SK-N-SH (cell line): ENCODE data around the gene LRRC8E. TPM values are rescaled to one million over a fixed set of nuclear protein-coding genes. Genes with fewer than 3 reads are reported as not detected.

Source experiments
- CTCF ChIA-PET: fragments of 300-600, 350-600 bp; formaldehyde crosslinking; extraction: SDS; loops from one replicate; lab custom pipeline; 2021; lab: Yijun Ruan, JAX
- POLR2A ChIA-PET: fragments of 350-600 bp; sonication (Branson Sonifier 250); formaldehyde crosslinking; extraction: SDS; loops from one replicate; lab custom pipeline; 2020; ENCODE audit warnings: antibody characterized with exemption, inconsistent platforms; lab: Yijun Ruan, JAX
- DNase-seq: peaks from one replicate; pipeline ENCODE4 v3.0.0; 2012
- H2AFZ ChIP-seq: fragments of 200-600 bp; sonication (generic); 2 replicates; pipeline ENCODE4 v1.8.1; 2016; ENCODE audit warnings: antibody characterized with exemption, mild to moderate bottlenecking, low read depth
- H3F3A ChIP-seq: fragments of 200-600 bp; sonication (generic); replicated peaks from 2 replicates; pipeline ENCODE3; 2016; ENCODE audit warnings: antibody characterized with exemption, mild to moderate bottlenecking; ENCODE audit not compliant: insufficient read depth
- H3K27ac ChIP-seq, 2 experiments: fragments of 200-500 bp in 1 of 2; fragments of 200-600 bp in 1 of 2; sonication (Bioruptor generic) in 1 of 2; sonication (generic), shearing (Covaris generic) in 1 of 2; 2 replicates each; pipeline versions ENCODE4 v1.5.1 to v1.6.1; 2014 to 2016; ENCODE audit warnings: low read depth in 2 of 2, inconsistent platforms in 1 of 2, low read length in 1 of 2, mild to moderate bottlenecking in 1 of 2, mixed read lengths in 1 of 2
- H3K27me3 ChIP-seq: fragments of 200-600 bp; sonication (generic), shearing (Covaris generic); 2 replicates; pipeline ENCODE4 v1.6.1; 2016; ENCODE audit warnings: mixed run types; ENCODE audit not compliant: insufficient read depth
- H3K36me3 ChIP-seq, 2 experiments: fragments of 200-500 bp in 1 of 2; fragments of 200-600 bp in 1 of 2; sonication (Bioruptor generic) in 1 of 2; sonication (generic) in 1 of 2; replicated peaks in 1 of 2; 2 replicates each; pipeline versions ENCODE3 to v1.5.1; 2014 to 2016; ENCODE audit warnings: low read length in 1 of 2, mild to moderate bottlenecking in 1 of 2; ENCODE audit not compliant: insufficient read depth in 2 of 2, control insufficient read depth in 1 of 2
- H3K4me1 ChIP-seq, 2 experiments: fragments of 200-500 bp in 1 of 2; fragments of 200-600 bp in 1 of 2; sonication (Bioruptor generic) in 1 of 2; sonication (generic), shearing (Covaris generic) in 1 of 2; 2 replicates each; pipeline versions ENCODE4 v1.5.1 to v1.6.1; 2014 to 2016; ENCODE audit warnings: low read depth in 1 of 2, low read length in 1 of 2, mixed run types in 1 of 2; ENCODE audit not compliant: insufficient read depth in 2 of 2, control insufficient read depth in 1 of 2
- H3K4me2 ChIP-seq: fragments of 200-600 bp; sonication (generic), shearing (Covaris generic); 2 replicates; pipeline ENCODE4 v1.6.1; 2017; ENCODE audit warnings: mixed run types
- H3K4me3 ChIP-seq, 2 experiments: fragments of 200-500 bp in 1 of 2; fragments of 200-600 bp in 1 of 2; sonication (Bioruptor generic) in 1 of 2; sonication (generic), shearing (Covaris generic) in 1 of 2; 2 replicates each; pipeline versions ENCODE4 v1.5.1 to v1.8.1; 2014 to 2016; ENCODE audit warnings: low read depth in 2 of 2, inconsistent platforms in 1 of 2, low read length in 1 of 2, mild to moderate bottlenecking in 1 of 2, mixed read lengths in 1 of 2, moderate library complexity in 1 of 2
- H3K79me2 ChIP-seq: fragments of 200-600 bp; sonication (generic); 2 replicates; pipeline ENCODE4 v1.8.1; 2017; ENCODE audit warnings: mild to moderate bottlenecking; ENCODE audit not compliant: insufficient read depth
- H3K9ac ChIP-seq: fragments of 200-600 bp; sonication (generic); 2 replicates; pipeline ENCODE4 v1.6.1; 2017; ENCODE audit warnings: mixed run types
- H3K9me2 ChIP-seq: fragments of 200-600 bp; sonication (generic); 2 replicates; pipeline ENCODE4 v1.6.1; 2017; ENCODE audit warnings: mixed run types
- H3K9me3 ChIP-seq: fragments of 200-600 bp; sonication (generic); 2 replicates; pipeline ENCODE4 v1.6.1; 2017; ENCODE audit warnings: mixed run types, mild to moderate bottlenecking, moderate library complexity
- H4K20me1 ChIP-seq: fragments of 200-600 bp; sonication (generic); 2 replicates; pipeline ENCODE4 v1.6.1; 2017; ENCODE audit warnings: mild to moderate bottlenecking, mixed run types; ENCODE audit not compliant: insufficient read depth
- EP300 ChIP-seq, 2 experiments: IDR thresholded peaks; 2 replicates each; pipeline versions ENCODE4 v1.4.0 to v1.6.1; 2012; ENCODE audit warnings: borderline replicate concordance in 1 of 2, low read depth in 1 of 2, low read length in 1 of 2
- GATA2 ChIP-seq: sonication (generic); formaldehyde crosslinking; IDR thresholded peaks from 2 replicates; pipeline ENCODE4 v1.5.0; 2020; ENCODE audit warnings: mild to moderate bottlenecking, missing genetic modification reagents
- JUND ChIP-seq: IDR thresholded peaks from 2 replicates; pipeline ENCODE4 v1.4.0; 2012
- MEF2A ChIP-seq: IDR thresholded peaks from 2 replicates; pipeline ENCODE4 v1.4.0; 2012; ENCODE audit warnings: low read depth, borderline replicate concordance
- POLR2AphosphoS5 ChIP-seq: IDR thresholded peaks from 2 replicates; pipeline ENCODE4 v1.6.1; 2012; ENCODE audit warnings: low read depth, low read length
- RCOR1 ChIP-seq: fragments of 150-350 bp; IDR thresholded peaks from 2 replicates; pipeline ENCODE4 v1.6.1; 2017; ENCODE audit warnings: antibody characterized with exemption, low read length
- RFX5 ChIP-seq: IDR thresholded peaks from 2 replicates; pipeline ENCODE4 v1.6.1; 2012; ENCODE audit warnings: mild to moderate bottlenecking, improper control_type of control experiment, low read length
- SIN3A ChIP-seq: IDR thresholded peaks from 2 replicates; pipeline ENCODE4 v1.6.1; 2012; ENCODE audit warnings: low read depth, mild to moderate bottlenecking, low read length, moderate library complexity, borderline replicate concordance
- TAF1 ChIP-seq: IDR thresholded peaks from 2 replicates; pipeline ENCODE4 v1.6.1; 2012; ENCODE audit warnings: low read depth, mild to moderate bottlenecking, low read length, moderate library complexity, borderline replicate concordance
- TEAD4 ChIP-seq: IDR thresholded peaks from 2 replicates; pipeline ENCODE4 v1.4.0; 2012; ENCODE audit warnings: mild to moderate bottlenecking, borderline replicate concordance; ENCODE audit not compliant: insufficient read depth
- WGBS: methylation state at CpG from one replicate; pipeline ENCODE4 v1.1.6; 2017; ENCODE audit warnings: low lambda C conversion rate; 5-methylcytosine and 5-hydroxymethylcytosine counted together
- polyA plus RNA-seq, 3 experiments: library from polyadenylated mRNA; depleted of rRNA; stranded (reverse); fragments of >200 nt; gene quantifications; 2 replicates each; pipeline ENCODE4 v1.2.3, GENCODE V29; 2012
- TF ChIP-seq, protein P1 (sequence below): IDR thresholded peaks from 2 replicates; pipeline ENCODE4 v1.4.0; 2012; ENCODE audit warnings: low read depth, borderline replicate concordance
- TF ChIP-seq, protein P2 (sequence below): IDR thresholded peaks from 2 replicates; pipeline ENCODE4 v1.4.0; 2012; ENCODE audit warnings: low read depth
- TF ChIP-seq, protein P3 (sequence below): fragments of 150-350 bp; IDR thresholded peaks from 2 replicates; pipeline ENCODE4 v1.6.1; 2017; ENCODE audit warnings: antibody characterized with exemption, low read length, low read depth, borderline replicate concordance
- TF ChIP-seq, protein P4 (sequence below): IDR thresholded peaks from 2 replicates; pipeline ENCODE4 v1.6.1; 2012; ENCODE audit warnings: mild to moderate bottlenecking, low read depth, low read length, moderate library complexity
- TF ChIP-seq, protein P5 (sequence below): IDR thresholded peaks from 2 replicates; pipeline ENCODE4 v1.4.0; 2012; ENCODE audit warnings: low read depth, borderline replicate concordance

The LRRC8E gene
- polyA plus RNA-seq, 1 of the 3 experiments (the other 2 are of a cell fraction), result 0.02 TPM

DNA sequence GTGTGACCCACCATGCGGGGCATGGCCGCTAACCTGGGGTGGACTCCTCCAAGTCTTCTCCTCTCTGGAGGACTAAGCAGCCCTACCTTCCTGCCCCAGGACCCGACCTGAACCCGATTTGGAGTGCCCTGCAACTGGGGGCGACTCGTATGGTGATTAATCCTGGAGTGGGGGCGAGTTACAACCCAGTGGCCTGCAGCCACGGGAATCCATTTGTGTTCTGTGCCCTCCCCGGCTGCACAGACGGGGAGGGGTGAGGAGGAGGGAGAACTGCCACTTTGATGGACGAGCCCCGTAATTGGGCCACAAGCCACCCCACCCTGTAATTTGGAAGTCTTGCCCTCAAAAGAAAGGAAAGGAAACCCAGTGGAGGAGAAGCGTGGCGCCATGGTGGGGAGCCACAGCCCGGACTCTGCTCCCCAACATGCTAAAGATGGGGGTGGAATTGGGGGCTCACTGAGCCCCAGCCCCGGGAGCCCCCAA, 32.2 kb upstream of the LRRC8E start (continued):
- TF ChIP-seq, protein P1, sequence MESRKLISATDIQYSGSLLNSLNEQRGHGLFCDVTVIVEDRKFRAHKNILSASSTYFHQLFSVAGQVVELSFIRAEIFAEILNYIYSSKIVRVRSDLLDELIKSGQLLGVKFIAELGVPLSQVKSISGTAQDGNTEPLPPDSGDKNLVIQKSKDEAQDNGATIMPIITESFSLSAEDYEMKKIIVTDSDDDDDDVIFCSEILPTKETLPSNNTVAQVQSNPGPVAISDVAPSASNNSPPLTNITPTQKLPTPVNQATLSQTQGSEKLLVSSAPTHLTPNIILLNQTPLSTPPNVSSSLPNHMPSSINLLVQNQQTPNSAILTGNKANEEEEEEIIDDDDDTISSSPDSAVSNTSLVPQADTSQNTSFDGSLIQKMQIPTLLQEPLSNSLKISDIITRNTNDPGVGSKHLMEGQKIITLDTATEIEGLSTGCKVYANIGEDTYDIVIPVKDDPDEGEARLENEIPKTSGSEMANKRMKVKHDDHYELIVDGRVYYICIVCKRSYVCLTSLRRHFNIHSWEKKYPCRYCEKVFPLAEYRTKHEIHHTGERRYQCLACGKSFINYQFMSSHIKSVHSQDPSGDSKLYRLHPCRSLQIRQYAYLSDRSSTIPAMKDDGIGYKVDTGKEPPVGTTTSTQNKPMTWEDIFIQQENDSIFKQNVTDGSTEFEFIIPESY, result no peak

DNA sequence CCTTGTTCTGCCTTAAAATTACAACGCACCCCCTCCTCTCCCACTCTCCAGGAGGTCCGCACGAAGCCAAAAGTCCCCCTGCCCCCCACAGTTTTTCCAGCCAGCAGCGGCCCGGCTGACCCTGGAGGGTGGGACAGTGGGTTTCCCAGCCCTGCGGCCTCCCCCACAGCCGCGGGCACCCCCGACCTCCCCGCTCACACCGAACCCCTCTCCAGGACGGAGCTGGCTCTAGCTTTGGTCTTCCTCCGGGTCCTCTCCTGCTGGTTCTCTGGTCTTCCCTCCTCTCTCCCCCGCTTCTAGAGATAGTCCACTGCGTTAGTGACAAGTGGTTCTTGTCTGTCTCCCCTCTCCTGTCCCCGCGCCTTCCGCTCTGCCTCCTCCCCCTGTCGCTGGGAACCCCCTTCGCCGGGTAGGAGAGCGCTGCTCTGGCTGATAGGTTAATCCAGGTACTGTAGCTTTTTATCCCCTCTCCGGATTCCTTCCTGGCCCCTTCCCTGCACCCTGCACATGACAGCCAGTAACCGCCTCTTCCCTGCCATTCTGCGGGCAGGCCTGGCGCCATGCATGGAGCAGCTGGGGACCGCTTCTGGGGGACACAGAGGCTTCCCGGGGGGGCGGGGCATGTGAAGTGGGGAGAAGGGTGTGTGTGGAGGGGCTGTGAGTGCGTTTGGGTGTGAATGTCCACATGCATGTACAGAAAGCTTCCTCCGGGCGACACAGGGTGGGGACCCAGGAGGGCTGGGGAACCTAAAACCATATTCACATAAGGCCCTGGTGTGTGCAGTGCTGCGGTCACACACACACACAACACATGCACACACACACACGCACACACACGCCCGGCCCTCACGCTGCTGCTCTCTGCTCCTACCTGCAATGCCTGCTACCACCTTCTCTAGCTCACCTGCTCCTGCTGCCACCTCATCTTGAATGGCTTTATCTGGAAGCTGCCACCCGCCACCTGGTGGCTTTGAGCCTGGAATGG, 31.3 kb upstream of the LRRC8E start:
- H3F3A ChIP-seq, result no peaks in the 10 kb centered on the region
- no peak overlapping the region for H3K27ac ChIP-seq
- H3K4me3 ChIP-seq, result no peak overlapping the region
- CTCF ChIA-PET, result interaction anchor here (0.6 to 1.8 kb wide), 5 partner anchors 8 to 455 kb away, joined by 3 to 5 read pairs (median 3); partner anchors contain the start of gene MAP2K7
- TF ChIP-seq MEF2A (no peak), GATA2 (CRISPR knock-in tag) (no peak), SIN3A (no peak), EP300 (IDR thresholded peaks at IDR 0.05; ENCODE audit: borderline replicate concordance in 1 of 2, low read depth in 1 of 2, low read length in 1 of 2) (no peak), RFX5 (no peak), TAF1 (no peak), RCOR1 (no peak), POLR2AphosphoS5 (no peak), TEAD4 (no peak), JUND (no peak)
- TF ChIP-seq, protein P1, result no peak
- TF ChIP-seq, protein P2, sequence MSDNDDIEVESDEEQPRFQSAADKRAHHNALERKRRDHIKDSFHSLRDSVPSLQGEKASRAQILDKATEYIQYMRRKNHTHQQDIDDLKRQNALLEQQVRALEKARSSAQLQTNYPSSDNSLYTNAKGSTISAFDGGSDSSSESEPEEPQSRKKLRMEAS, result no peak
- TF ChIP-seq, protein P3, sequence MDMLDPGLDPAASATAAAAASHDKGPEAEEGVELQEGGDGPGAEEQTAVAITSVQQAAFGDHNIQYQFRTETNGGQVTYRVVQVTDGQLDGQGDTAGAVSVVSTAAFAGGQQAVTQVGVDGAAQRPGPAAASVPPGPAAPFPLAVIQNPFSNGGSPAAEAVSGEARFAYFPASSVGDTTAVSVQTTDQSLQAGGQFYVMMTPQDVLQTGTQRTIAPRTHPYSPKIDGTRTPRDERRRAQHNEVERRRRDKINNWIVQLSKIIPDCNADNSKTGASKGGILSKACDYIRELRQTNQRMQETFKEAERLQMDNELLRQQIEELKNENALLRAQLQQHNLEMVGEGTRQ, result no peak
- TF ChIP-seq, protein P4, sequence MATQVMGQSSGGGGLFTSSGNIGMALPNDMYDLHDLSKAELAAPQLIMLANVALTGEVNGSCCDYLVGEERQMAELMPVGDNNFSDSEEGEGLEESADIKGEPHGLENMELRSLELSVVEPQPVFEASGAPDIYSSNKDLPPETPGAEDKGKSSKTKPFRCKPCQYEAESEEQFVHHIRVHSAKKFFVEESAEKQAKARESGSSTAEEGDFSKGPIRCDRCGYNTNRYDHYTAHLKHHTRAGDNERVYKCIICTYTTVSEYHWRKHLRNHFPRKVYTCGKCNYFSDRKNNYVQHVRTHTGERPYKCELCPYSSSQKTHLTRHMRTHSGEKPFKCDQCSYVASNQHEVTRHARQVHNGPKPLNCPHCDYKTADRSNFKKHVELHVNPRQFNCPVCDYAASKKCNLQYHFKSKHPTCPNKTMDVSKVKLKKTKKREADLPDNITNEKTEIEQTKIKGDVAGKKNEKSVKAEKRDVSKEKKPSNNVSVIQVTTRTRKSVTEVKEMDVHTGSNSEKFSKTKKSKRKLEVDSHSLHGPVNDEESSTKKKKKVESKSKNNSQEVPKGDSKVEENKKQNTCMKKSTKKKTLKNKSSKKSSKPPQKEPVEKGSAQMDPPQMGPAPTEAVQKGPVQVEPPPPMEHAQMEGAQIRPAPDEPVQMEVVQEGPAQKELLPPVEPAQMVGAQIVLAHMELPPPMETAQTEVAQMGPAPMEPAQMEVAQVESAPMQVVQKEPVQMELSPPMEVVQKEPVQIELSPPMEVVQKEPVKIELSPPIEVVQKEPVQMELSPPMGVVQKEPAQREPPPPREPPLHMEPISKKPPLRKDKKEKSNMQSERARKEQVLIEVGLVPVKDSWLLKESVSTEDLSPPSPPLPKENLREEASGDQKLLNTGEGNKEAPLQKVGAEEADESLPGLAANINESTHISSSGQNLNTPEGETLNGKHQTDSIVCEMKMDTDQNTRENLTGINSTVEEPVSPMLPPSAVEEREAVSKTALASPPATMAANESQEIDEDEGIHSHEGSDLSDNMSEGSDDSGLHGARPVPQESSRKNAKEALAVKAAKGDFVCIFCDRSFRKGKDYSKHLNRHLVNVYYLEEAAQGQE, result no peak
- TF ChIP-seq, protein P5, sequence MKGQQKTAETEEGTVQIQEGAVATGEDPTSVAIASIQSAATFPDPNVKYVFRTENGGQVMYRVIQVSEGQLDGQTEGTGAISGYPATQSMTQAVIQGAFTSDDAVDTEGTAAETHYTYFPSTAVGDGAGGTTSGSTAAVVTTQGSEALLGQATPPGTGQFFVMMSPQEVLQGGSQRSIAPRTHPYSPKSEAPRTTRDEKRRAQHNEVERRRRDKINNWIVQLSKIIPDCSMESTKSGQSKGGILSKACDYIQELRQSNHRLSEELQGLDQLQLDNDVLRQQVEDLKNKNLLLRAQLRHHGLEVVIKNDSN, result no peak
- TF ChIP-seq, all 33 proteins: peak for 0
- Histone ChIP-seq H3K9ac (no peak overlapping the region), H3K79me2 (no peaks in the 10 kb centered on the region), H3K36me3 (no peaks in the 10 kb centered on the region), H2AFZ (no peak overlapping the region), H3K9me3 (no peaks in the 10 kb centered on the region), H3K4me1 (peaks cover 0 to 13% of the 10 kb centered on the region in 2 experiments; a peak in 1 of 4 replicates), H3K4me2 (no peak overlapping the region), H4K20me1 (no peaks in the 10 kb centered on the region), H3K9me2 (no peaks in the 10 kb centered on the region), H3K27me3 (no peaks in the 10 kb centered on the region)
- DNase-seq, result no peak
- 85% methylated on average over 38 of the region's 38 CpGs for WGBS
- POLR2A ChIA-PET, result no interaction called here
